PC-3 (cell line): Measurements from ENCODE around the gene SDK1. TPM values are rescaled to one million over a fixed set of nuclear protein-coding genes. Genes with fewer than 3 reads are reported as not detected.

Experiments used
- ATAC-seq: fragments of 200-7000 bp; cut with Tn5 transposase; 2 replicates; pipeline ENCODE4 v1.9.1; 2020; ENCODE audit warnings: mild to moderate bottlenecking, moderate library complexity
- BruUV-seq: library from RNA; stranded (reverse); fragments of 400-500 nt; replicated peaks from 2 replicates; lab custom pipeline; 2021; lab: Mats Ljungman, UMichigan
- CTCF ChIA-PET: fragments of 300-600 bp; sonication (Branson Sonifier 250); formaldehyde crosslinking; loops from one replicate; lab custom pipeline; 2022; ENCODE audit warnings: antibody characterized with exemption; lab: Charles Lee
- POLR2A ChIA-PET: fragments of 300-600 bp; sonication (Branson Sonifier 250); formaldehyde crosslinking; loops from one replicate; lab custom pipeline; 2022; ENCODE audit warnings: antibody characterized with exemption; ENCODE audit not compliant: unreplicated experiment; lab: Charles Lee
- DNase-seq: peaks from one replicate; pipeline ENCODE4 v3.0.0-alpha.2; 2015
- H2AFZ ChIP-seq: fragments of 300-600 bp; sonication (generic); 2 replicates; pipeline ENCODE4 v1.6.0; 2016; ENCODE audit warnings: antibody characterized with exemption, low read length
- H3F3A ChIP-seq: fragments of 300-600 bp; sonication (generic); one replicate; pipeline ENCODE4 v1.6.0; 2017; ENCODE audit warnings: antibody characterized with exemption, low read length, control low read depth, mild to moderate bottlenecking; ENCODE audit not compliant: unreplicated experiment
- H3K27ac ChIP-seq: fragments of 300-600 bp; sonication (generic); 2 replicates; pipeline ENCODE4 v1.5.1; 2016; ENCODE audit warnings: mild to moderate bottlenecking, low read length
- H3K27me3 ChIP-seq: fragments of 300-600 bp; sonication (generic); 2 replicates; pipeline ENCODE4 v1.6.1; 2016; ENCODE audit warnings: low read length, mixed read lengths
- H3K36me3 ChIP-seq: fragments of 300-600 bp; sonication (generic); 2 replicates; pipeline ENCODE4 v1.6.1; 2016; ENCODE audit warnings: low read depth, mixed run types, low read length, mixed read lengths
- H3K4me1 ChIP-seq: fragments of 300-600 bp; sonication (generic); 2 replicates; pipeline ENCODE4 v1.5.1; 2016; ENCODE audit warnings: low read length; ENCODE audit not compliant: insufficient read depth
- H3K4me2 ChIP-seq: fragments of 300-600 bp; sonication (generic); 2 replicates; pipeline ENCODE4 v1.6.0; 2016; ENCODE audit warnings: low read length
- H3K4me3 ChIP-seq: fragments of 300-600 bp; sonication (generic); 2 replicates; pipeline ENCODE4 v1.5.1; 2016; ENCODE audit warnings: mild to moderate bottlenecking, low read length, mixed read lengths
- H3K79me2 ChIP-seq: fragments of 300-600 bp; sonication (generic); 2 replicates; pipeline ENCODE4 v1.6.1; 2017; ENCODE audit warnings: low read length, mixed read lengths
- H3K9ac ChIP-seq: fragments of 300-600 bp; sonication (generic); 2 replicates; pipeline ENCODE4 v1.6.0; 2016; ENCODE audit warnings: mild to moderate bottlenecking, low read length
- H3K9me2 ChIP-seq: fragments of 300-600 bp; sonication (generic); replicated peaks from 2 replicates; pipeline ENCODE4 v1.6.1; 2016; ENCODE audit warnings: mixed run types, low read length, mixed read lengths
- H3K9me3 ChIP-seq: fragments of 300-600 bp; sonication (generic); 2 replicates; pipeline ENCODE4 v1.6.1; 2016; ENCODE audit warnings: low read length, mixed read lengths
- H4K20me1 ChIP-seq: fragments of 300-600 bp; sonication (generic); 2 replicates; pipeline ENCODE4 v1.6.1; 2016; ENCODE audit warnings: low read length, mixed read lengths
- CTCF ChIP-seq: fragments of 300-600 bp; sonication (generic); conservative IDR thresholded peaks from 2 replicates; pipeline ENCODE4 v1.5.1; 2017; ENCODE audit warnings: antibody characterized with exemption, low read depth, mild to moderate bottlenecking, low read length
- EZH2 ChIP-seq: fragments of 300-600 bp; sonication (generic); IDR thresholded peaks from one replicate; pipeline ENCODE4 v1.6.1; 2017; ENCODE audit warnings: antibody characterized with exemption, mild to moderate bottlenecking, low read length; ENCODE audit not compliant: unreplicated experiment
- EZH2phosphoT487 ChIP-seq: fragments of 300-600 bp; sonication (generic); IDR thresholded peaks from 2 replicates; pipeline ENCODE4 v1.6.1; 2018; ENCODE audit warnings: mild to moderate bottlenecking, antibody characterized with exemption, low read length, borderline replicate concordance
- intact Hi-C: fragments of 100-400 bp; cut with micrococcal nuclease; formaldehyde crosslinking; loops from 2 replicates; pipeline ENCODE4 v1.9.0; 2023
- total RNA-seq: library from RNA; depleted of rRNA; stranded (reverse); fragments of >200 nt; gene quantifications from 2 replicates; pipeline ENCODE4 v1.2.3, GENCODE V29; 2014

The SDK1 gene
- total RNA-seq, 1 experiment from 2014 or later, result 2.8 TPM

GRCh38 chr7:3911685-3912084, 610.6 kb downstream of the SDK1 start:
- BruUV-seq, result no TSS peak
- ATAC-seq (peak; percentile 62), DNase-seq (peak; percentile 76)
- Histone ChIP-seq H2AFZ (no peak overlapping the region), H3K4me1 (peaks cover 37% of the 10 kb centered on the region), H3F3A (no peaks in the 10 kb centered on the region), H3K27ac (peak overlapping the region; percentile 40; the same call in 1 of the 2 replicates), H3K27me3 (no peaks in the 10 kb centered on the region), H3K4me3 (no peak overlapping the region), H3K4me2 (peak overlapping the region; percentile 24), H3K9ac (no peak overlapping the region), H3K9me3 (no peaks in the 10 kb centered on the region), H3K79me2 (no peaks in the 10 kb centered on the region), H4K20me1 (no peaks in the 10 kb centered on the region), H3K9me2 (no peaks in the 10 kb centered on the region), H3K36me3 (no peaks in the 10 kb centered on the region)
- TF ChIP-seq EZH2 (no peak), EZH2phosphoT487 (no peak), CTCF (no peak)
- POLR2A ChIA-PET, result no interaction called here
- intact Hi-C loops, result no loop called here
- CTCF ChIA-PET, result no interaction called here

- Histone ChIP-seq H2AFZ (no peak overlapping the region), H3K4me1 (peaks cover 39% of the 10 kb centered on the region), H3K79me2 (no peaks in the 10 kb centered on the region), H3K36me3 (no peaks in the 10 kb centered on the region), H3K4me2 (peak overlapping the region; percentile 24; the same call in 1 of the 2 replicates), H3K9me2 (no peaks in the 10 kb centered on the region), H3K4me3 (no peak overlapping the region), H3K27me3 (no peaks in the 10 kb centered on the region), H3K9ac (no peak overlapping the region), H3K27ac (peak overlapping the region; percentile 40; the same call in 1 of the 2 replicates), H3K9me3 (no peaks in the 10 kb centered on the region), H3F3A (no peaks in the 10 kb centered on the region), H4K20me1 (no peaks in the 10 kb centered on the region)
- ChIA-PET POLR2A (no interaction called here), CTCF (no interaction called here)
- no peak for ATAC-seq
- no peak for DNase-seq
- TF ChIP-seq EZH2phosphoT487 (no peak), EZH2 (no peak), CTCF (no peak)
- BruUV-seq, result no TSS peak
- intact Hi-C loops, result no loop called here
Measured at GRCh38 chr7:3912291-3912690, 611.2 kb downstream of the SDK1 start.

- intact Hi-C loops, result no loop called here
- Histone ChIP-seq H3F3A (no peaks in the 10 kb centered on the region), H3K9me3 (no peaks in the 10 kb centered on the region), H3K4me1 (peaks cover 39% of the 10 kb centered on the region), H3K4me2 (no peak overlapping the region), H3K4me3 (no peak overlapping the region), H3K27ac (no peak overlapping the region), H2AFZ (no peak overlapping the region), H3K9ac (no peak overlapping the region), H4K20me1 (no peaks in the 10 kb centered on the region), H3K36me3 (no peaks in the 10 kb centered on the region), H3K27me3 (no peaks in the 10 kb centered on the region), H3K79me2 (no peaks in the 10 kb centered on the region), H3K9me2 (no peaks in the 10 kb centered on the region)
- CTCF ChIA-PET, result no interaction called here
- no peak for TF ChIP-seq CTCF
- TF ChIP-seq EZH2phosphoT487, result no peak
- TF ChIP-seq EZH2, result no peak
- DNase-seq (no peak), ATAC-seq (no peak)
- BruUV-seq, result no TSS peak
- POLR2A ChIA-PET, result no interaction called here
Measured at GRCh38 chr7:3914051-3914775, 613.2 kb downstream of the SDK1 start.
